K562 (cell line): ENCODE measurements around the gene MEIKIN.

ENCODE experiments used
- CHD1 ChIP-seq: fragments of 200-600 bp; sonication (generic); IDR thresholded peaks from one replicate; pipeline ENCODE4 v1.6.1; 2012; ENCODE audit warnings: mild to moderate bottlenecking, moderate library complexity, low read length, inconsistent platforms
- POLR2A ChIP-seq: fragments of 450-650 bp; conservative IDR thresholded peaks from 2 replicates; pipeline ENCODE4 v1.6.1; 2016
- REST ChIP-seq, 2 experiments: fragments of 450-650 bp; formaldehyde crosslinking in 1 of 2; IDR thresholded peaks; 2 replicates each; pipeline versions ENCODE4 v1.4.0 to v1.6.1; 2014 to 2020; ENCODE audit warnings: mild to moderate bottlenecking in 2 of 2, borderline replicate concordance in 1 of 2, low read depth in 1 of 2
- USF1 ChIP-seq: sonication (generic); formaldehyde crosslinking; IDR thresholded peaks from 2 replicates; pipeline ENCODE4 v1.9.0; 2022; ENCODE audit warnings: mild to moderate bottlenecking, missing genetic modification reagents

GRCh38 chr5:131782717-131783116 lies 162.7 kb downstream of the MEIKIN start:
- TF ChIP-seq REST (IDR thresholded peaks at IDR 0.05; ENCODE audit: borderline replicate concordance) (no peak), REST (CRISPR knock-in tag; IDR thresholded peaks at IDR 0.05; ENCODE audit: low read depth) (no peak), CHD1 (no peak), POLR2A (no peak), USF1 (CRISPR knock-in tag) (no peak)
